ENCODE data around the gene MDM1.

- TF ChIP-seq CTCF (IDR thresholded peaks at IDR 0.05; ENCODE audit: low read depth, low read length) (no peak), POLR2A (IDR thresholded peaks at IDR 0.05; ENCODE audit: extremely low read depth, insufficient read length) (no peak)
Measured at GRCh38 chr12:68294251-68294650, 37.9 kb downstream of the MDM1 start.
